ENCODE results near the gene R3HDM4. TPM values are rescaled to one million over a fixed set of nuclear protein-coding genes. Genes with fewer than 3 reads are reported as not detected.

Gene R3HDM4
- total RNA-seq, result 100 to 1,000 TPM; 122 to 128 TPM

DNA sequence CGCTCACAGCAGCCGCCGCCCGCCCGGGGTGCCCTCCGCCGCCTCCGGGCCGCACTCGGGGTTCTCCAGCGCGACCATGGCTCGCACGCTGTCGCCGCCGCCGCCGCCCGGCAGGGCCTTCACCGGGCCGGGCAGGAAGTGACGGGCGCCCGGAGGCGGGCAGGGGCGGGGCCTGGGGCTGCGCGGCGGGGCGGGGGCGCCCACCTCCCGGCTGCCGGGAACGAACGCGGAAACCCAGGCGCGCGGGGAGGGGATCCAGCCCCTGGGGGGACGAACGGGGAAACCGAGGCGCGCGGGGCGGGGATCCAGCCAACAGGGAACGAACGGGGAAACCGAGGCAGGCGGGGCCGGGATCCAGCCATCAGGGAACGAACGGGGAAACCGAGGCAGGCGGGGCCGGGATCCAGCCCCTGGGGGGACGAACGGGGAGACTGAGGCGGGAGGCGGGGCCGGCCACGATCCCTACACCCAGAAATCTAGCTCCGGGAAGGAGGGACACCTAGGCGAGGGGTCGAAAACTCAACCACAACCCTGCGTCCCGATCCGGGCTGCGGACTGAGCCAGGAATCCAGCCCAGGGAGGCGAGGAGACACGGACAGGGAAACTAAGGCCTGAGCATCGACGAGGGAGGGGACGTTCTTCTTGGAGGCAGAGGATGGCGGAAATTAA, at the start of gene R3HDM4:
Gene R3HDM4, minus strand, starts transcription at position 140 of the 669 bp plus-strand sequence. Its CDS starts 62 bp downstream, at position 78.

DNA sequence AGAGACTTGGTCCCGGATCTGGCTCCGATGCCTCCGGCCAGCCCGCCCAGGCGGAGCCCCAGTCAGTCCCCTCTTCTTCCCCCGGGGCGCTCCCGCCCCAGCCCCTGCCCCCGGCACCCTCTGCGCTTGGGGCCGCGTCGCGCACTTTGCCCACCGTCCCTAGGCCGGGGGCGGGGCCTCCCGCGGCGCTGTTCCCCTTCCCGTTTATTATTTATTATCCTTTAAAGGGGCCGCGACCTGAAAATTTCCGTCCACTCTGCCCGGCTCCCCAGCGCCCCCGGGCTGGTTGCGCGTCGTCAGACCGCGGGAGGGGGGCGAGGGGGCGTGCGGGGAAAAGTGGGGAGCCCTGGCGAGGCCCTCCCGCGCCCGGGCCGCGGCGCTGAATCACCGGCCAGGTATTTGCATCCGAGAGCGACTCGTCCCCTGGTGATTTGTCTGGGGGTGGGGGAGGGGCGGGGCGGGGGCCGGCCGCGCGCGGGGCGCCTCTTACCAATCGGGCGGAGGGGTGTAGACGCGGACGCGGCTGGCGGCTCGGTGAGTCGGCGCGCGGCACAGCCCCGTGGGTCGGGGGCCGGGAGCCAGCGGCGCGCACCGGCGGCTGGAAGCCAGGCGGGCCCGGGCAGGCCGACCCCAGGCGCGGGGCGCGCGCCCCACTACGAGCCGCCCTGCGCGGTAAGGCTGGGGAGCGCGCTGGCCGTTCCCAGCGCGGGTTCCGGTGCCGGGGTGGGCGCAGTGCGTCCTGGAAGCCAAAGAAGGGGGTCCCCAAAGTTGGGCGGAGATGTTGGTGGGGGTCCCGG, 12.7 kb upstream of the R3HDM4 start, which contains the start of gene ARID3A:
Gene ARID3A, plus strand, starts transcription at position 510 of the 797 bp plus-strand sequence. CDS start 3,494 bp downstream, outside the sequence.

DNA sequence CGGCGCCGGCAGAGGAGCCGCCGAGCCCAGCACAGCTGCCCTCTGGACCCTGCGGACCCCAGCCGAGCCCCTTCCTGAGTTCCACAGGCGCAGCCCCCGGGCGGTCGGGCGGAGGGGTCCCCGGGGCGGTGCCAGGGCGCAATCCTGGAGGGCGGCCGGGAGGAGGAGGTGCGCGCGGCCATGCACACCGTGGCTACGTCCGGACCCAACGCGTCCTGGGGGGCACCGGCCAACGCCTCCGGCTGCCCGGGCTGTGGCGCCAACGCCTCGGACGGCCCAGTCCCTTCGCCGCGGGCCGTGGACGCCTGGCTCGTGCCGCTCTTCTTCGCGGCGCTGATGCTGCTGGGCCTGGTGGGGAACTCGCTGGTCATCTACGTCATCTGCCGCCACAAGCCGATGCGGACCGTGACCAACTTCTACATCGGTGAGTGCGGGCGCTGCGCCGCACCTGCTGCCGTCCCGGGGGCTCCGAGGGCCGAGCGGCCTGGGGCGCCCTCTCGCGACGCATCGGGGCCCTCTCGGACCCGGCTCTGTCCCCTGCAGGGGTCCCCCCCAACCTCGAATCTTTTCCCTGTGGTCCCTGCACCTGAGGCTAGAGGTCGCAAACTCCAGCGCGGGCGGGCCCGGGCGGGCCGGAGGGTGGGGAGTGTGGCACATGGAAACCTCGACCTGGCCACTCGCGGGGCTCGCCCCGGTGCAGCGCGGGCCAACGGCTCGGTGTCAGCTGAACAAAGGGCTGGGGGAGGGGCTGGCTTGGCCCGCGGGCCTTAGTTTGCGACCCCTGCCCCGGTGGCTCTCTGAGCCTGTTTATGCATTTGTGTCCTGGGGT, 4.5 kb upstream of the R3HDM4 start, which contains the start of gene KISS1R:
Gene KISS1R, plus strand, starts transcription at position 11 of the 829 bp plus-strand sequence. Its CDS starts 170 bp downstream, at position 181.

DNA sequence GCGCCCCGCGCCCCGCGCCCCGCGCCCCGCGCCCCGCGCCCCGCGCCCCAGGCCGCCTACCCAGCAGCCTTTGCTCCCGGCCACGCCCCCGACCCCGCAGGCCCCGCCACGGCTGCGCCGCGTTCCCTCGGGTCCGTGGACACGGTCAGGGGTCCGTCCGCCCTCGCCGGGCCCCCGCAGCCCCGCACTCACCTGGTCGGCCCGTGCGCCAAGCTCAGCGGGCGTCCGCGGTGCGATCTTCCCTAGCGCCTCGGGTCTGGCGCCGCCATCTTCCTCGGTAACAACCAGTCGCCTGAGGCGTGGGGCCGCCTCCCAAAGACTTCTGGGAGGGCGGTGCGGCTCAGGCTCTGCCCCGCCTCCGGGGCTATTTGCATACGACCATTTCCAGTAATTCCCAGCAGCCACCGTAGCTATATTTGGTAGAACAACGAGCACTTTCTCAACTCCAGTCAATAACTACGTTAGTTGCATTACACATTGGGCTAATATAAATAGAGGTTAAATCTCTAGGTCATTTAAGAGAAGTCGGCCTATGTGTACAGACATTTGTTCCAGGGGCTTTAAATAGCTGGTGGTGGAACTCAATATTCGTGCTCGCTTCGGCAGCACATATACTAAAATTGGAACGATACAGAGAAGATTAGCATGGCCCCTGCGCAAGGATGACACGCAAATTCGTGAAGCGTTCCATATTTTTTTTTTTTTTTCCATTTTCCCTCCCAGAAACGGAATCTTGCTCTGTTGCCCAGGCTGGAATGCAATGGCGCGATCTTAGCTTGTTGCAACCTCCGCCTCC, 19.9 kb downstream of the R3HDM4 start, which contains the start of the genes MED16 and RNU6-9:
Gene MED16, minus strand, starts transcription at position 294 of the 796 bp plus-strand sequence. CDS start 2,056 bp downstream, outside the sequence.
Gene RNU6-9, plus strand, starts transcription at position 591 of the 796 bp plus-strand sequence.

DNA sequence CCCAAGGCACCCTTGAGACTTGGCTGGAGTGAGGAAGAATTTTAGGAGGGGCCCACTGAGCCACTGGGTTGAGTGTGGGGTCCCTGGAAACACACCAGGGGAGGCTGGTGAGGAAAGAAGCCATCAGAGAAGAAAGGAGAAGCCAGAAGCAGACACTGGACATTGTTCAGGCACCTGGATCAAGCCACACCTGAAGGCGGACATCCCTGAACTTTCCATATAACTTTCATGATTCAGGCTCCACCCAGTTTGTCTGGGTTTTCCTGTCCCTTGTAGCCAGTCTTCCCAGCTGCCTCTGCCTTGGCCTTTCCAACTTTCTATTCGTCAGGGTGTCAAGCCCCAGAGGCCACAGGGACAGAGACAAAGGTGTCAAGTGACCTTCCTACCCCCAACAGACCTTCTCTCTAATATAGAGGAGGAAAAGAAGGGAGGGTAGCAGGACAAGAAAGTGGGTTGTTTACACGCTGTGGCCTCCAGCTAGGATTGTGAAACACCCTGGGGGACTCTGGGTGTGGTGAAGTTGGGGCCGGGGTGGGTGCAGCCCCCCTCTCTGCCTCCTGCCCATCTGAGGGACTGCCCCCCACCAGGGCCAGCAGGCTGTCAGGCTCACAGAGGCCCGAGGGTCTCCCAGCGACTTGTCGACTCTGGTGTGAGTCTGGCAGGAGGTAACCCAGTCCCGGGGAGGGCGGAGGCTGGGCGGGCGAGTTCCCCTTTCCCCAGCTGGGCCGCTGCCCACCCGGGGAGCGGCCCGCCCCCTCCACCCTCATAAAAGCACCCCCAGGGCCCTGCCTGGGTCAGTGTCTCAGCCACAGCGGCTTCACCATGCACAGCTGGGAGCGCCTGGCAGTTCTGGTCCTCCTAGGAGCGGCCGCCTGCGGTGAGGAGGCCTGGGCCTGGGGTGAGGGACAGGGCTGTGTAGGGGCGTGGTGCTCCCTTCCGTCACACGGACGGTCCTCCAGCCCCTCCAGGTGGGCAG, 53.9 kb downstream of the R3HDM4 start, which contains the start of gene CFD:
Gene CFD, plus strand, starts transcription at position 797 of the 976 bp plus-strand sequence. Its CDS starts 26 bp downstream, at position 823.

DNA sequence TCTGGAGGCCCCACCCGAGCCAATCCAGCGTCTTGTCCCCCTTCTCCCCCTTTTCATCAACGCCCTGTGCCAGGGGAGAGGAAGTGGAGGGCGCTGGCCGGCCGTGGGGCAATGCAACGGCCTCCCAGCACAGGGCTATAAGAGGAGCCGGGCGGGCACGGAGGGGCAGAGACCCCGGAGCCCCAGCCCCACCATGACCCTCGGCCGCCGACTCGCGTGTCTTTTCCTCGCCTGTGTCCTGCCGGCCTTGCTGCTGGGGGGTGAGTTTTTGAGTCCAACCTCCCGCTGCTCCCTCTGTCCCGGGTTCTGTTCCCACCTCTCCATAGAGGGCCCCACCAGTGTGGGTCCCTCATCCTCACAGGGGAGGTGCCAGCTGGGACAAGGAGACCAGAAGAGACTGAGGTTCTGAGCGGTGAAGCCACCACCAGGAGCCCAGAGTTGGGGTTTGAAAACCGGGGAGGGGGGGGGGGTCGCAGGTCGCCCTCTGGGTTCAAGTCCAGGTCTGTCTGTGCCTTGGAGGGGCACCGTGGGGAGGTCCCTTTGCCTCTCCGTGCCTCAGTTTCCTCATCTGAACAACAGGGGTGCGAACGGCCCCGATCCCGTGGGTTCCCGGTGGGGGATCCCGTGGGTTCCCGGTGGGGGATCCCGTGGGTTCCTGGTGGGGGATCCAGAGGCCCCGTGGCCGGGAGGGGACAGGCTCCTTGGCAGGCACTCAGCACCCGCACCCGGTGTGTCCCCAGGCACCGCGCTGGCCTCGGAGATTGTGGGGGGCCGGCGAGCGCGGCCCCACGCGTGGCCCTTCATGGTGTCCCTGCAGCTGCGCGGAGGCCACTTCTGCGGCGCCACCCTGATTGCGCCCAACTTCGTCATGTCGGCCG, 60.6 kb downstream of the R3HDM4 start, which contains the start of gene ELANE:
Gene ELANE, plus strand, starts transcription at position 168 of the 878 bp plus-strand sequence. Its CDS starts 26 bp downstream, at position 194.

Other genes with a start within 250 kb of the R3HDM4 start
- 1 to 10 TPM; 3.6 to 3.9 TPM for gene FSTL3, start 236.8 kb downstream of the R3HDM4 start, total RNA-seq
- not detected for gene PRSS57, start 217.8 kb downstream of the R3HDM4 start, total RNA-seq
- gene PALM, start 204.3 kb downstream of the R3HDM4 start, total RNA-seq, result not detected
- gene MISP, start 162.1 kb downstream of the R3HDM4 start, total RNA-seq, result not detected
- gene PTBP1, start 115.8 kb downstream of the R3HDM4 start, total RNA-seq, result 100 to 1,000 TPM; 385 to 395 TPM
- gene PLPPR3, start 91.3 kb downstream of the R3HDM4 start, total RNA-seq, result not detected
- not detected for gene AZU1, start 85.4 kb downstream of the R3HDM4 start, total RNA-seq
- gene PRTN3, start 72.2 kb downstream of the R3HDM4 start, total RNA-seq, result not detected
- not detected for gene ELANE, start 60.9 kb downstream of the R3HDM4 start, total RNA-seq
- gene CFD, start 53.6 kb downstream of the R3HDM4 start, total RNA-seq, result 1 to 10 TPM; 3.4 to 3.6 TPM
- 10 to 100 TPM; 60.6 to 64.3 TPM for gene MED16, start 20.0 kb downstream of the R3HDM4 start, total RNA-seq
- not detected for gene RNU6-9, start 19.7 kb downstream of the R3HDM4 start, total RNA-seq
- gene KISS1R, start 4.1 kb upstream of the R3HDM4 start, total RNA-seq, result 1 to 10 TPM; 2.5 to 3.1 TPM
- 10 to 100 TPM; 30.3 to 30.7 TPM for gene ARID3A, start 12.8 kb upstream of the R3HDM4 start, total RNA-seq
- gene WDR18, start 71.1 kb upstream of the R3HDM4 start, total RNA-seq, result 10 to 100 TPM; 47.6 to 48.1 TPM
- under 1 TPM in 1 of 2 experiments, not detected in 1; 0.14 TPM for gene GRIN3B, start 87.2 kb upstream of the R3HDM4 start, total RNA-seq
- gene TMEM259, start 107.9 kb upstream of the R3HDM4 start, total RNA-seq, result 100 to 1,000 TPM; 174 to 176 TPM
- gene RNU6-2, start 108.3 kb upstream of the R3HDM4 start, total RNA-seq, result not detected
- gene CNN2, start 113.4 kb upstream of the R3HDM4 start, total RNA-seq, result 100 to 1,000 TPM; 504 to 515 TPM
- 100 to 1,000 TPM; 100 to 105 TPM for gene ABCA7, start 126.9 kb upstream of the R3HDM4 start, total RNA-seq
- gene ARHGAP45, start 153.9 kb upstream of the R3HDM4 start, total RNA-seq, result 100 to 1,000 TPM; 537 to 556 TPM
- gene POLR2E, start 182.2 kb upstream of the R3HDM4 start, total RNA-seq, result 100 to 1,000 TPM; 115 to 121 TPM
- gene GPX4, start 190.8 kb upstream of the R3HDM4 start, total RNA-seq, result 100 to 1,000 TPM; 163 to 168 TPM